ENCODE measurements around the gene CEP89.
"Not testable (repeated sequence)": the region's sequence is repeated elsewhere in the genome, so short reads cannot be mapped to it uniquely, and the experiment has no call there.

Gene CEP89

DNA sequence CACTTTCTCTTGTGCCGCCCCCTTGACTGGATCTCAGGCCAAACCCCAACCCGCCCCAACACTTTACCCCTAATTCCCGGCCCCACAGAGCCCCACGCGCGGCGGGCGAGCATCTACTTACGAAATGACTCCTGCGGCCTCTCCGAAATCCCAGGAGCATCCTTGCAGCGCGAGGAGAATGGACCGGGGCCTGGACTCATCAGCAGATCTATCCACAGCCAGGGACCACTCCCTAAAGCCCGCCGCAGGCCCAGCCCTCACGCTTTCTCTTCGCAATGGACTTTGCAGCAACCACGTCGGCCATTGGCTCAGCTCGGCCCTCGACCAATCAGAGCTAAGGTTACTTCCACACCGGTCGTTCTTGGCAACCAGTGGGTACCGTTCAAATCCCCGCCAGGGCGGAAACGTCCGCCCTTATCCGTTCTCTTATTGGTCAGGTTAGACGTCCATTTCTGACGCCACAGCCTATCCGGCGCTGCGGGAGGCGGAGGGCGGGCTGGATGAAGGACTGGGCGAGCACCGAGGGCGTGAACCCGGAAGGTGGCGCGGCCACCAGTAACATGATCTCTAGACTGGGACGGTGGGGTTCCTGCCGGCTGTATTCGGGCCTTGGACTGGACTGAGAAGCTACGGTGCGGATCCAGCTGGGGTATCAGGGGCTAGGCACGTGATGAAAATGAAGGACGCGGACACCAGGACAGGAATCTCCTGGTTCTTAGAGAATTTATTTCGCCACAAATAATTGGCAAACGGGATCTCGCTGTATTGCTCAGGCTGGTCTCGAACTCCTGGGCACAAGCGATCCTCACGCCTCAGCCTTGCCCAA is at the start of gene CEP89, which contains the start of gene FAAP24:
Gene CEP89 (minus strand): TSS at position 244 of the 826 bp plus-strand sequence. CDS start 84 bp downstream, at position 160.
Gene FAAP24 (plus strand): TSS at position 528 of the 826 bp plus-strand sequence. CDS start 955 bp downstream, outside the sequence.
- Histone ChIP-seq H3K9ac (ENCODE audit: low read length in 2 of 2) (peak within 1 kb of the TSS; percentile 82 to 83), H3K27ac (ENCODE audit: low read length) (peak within 1 kb of the TSS; percentile 70), H3K9me3 (ENCODE audit: control insufficient read depth in 2 of 2, low read length in 2 of 2) (no peaks in the 10 kb centered on the region), H3K27me3 (ENCODE audit: control insufficient read depth in 1 of 2, insufficient read depth in 2 of 2, low read length in 2 of 2) (no peaks in the 10 kb centered on the region), H3K4me1 (ENCODE audit: control insufficient read depth, insufficient read depth, low read length) (peaks cover 23% of the 10 kb centered on the region), H3K36me3 (ENCODE audit: control insufficient read depth in 2 of 2, insufficient read depth in 2 of 2, low read length in 2 of 2) (no peaks in the 10 kb centered on the region), H3K4me3 (ENCODE audit: low read length in 2 of 2) (peak within 1 kb of the TSS; percentile 91 to 99)

- H3K27me3 ChIP-seq (ENCODE audit: control insufficient read depth in 1 of 2, insufficient read depth in 2 of 2, low read length in 2 of 2); H3K9me3 ChIP-seq (ENCODE audit: control insufficient read depth in 2 of 2, low read length in 2 of 2); H3K36me3 ChIP-seq (ENCODE audit: control insufficient read depth in 2 of 2, insufficient read depth in 2 of 2, low read length in 2 of 2); H3K27ac ChIP-seq (ENCODE audit: low read length); H3K9ac ChIP-seq (ENCODE audit: low read length in 2 of 2); H3K4me3 ChIP-seq (ENCODE audit: low read length in 2 of 2); H3K4me1 ChIP-seq (ENCODE audit: control insufficient read depth, insufficient read depth, low read length): not testable (repeated sequence)
Observed at GRCh38 chr19:33010891-33011290, 39.1 kb upstream of the CEP89 start.

GRCh38 chr19:33008738-33009137 is 37.0 kb upstream of the CEP89 start:
- Histone ChIP-seq H3K9me3 (ENCODE audit: control insufficient read depth in 2 of 2, low read length in 2 of 2) (no peaks in the 10 kb centered on the region), H3K27ac (ENCODE audit: low read length) (no peak overlapping the region), H3K4me3 (ENCODE audit: low read length in 2 of 2) (no peak overlapping the region), H3K27me3 (ENCODE audit: control insufficient read depth in 1 of 2, insufficient read depth in 2 of 2, low read length in 2 of 2) (no peaks in the 10 kb centered on the region), H3K36me3 (ENCODE audit: control insufficient read depth in 2 of 2, insufficient read depth in 2 of 2, low read length in 2 of 2) (no peaks in the 10 kb centered on the region), H3K9ac (ENCODE audit: low read length in 2 of 2) (no peak overlapping the region), H3K4me1 (ENCODE audit: control insufficient read depth, insufficient read depth, low read length) (no peaks in the 10 kb centered on the region)

- Histone ChIP-seq H3K27me3 (ENCODE audit: control insufficient read depth in 1 of 2, insufficient read depth in 2 of 2, low read length in 2 of 2) (no peaks in the 10 kb centered on the region), H3K27ac (ENCODE audit: low read length) (no peak overlapping the region), H3K4me1 (ENCODE audit: control insufficient read depth, insufficient read depth, low read length) (no peaks in the 10 kb centered on the region), H3K4me3 (ENCODE audit: low read length in 2 of 2) (no peak overlapping the region), H3K9ac (ENCODE audit: low read length in 2 of 2) (no peak overlapping the region), H3K9me3 (ENCODE audit: control insufficient read depth in 2 of 2, low read length in 2 of 2) (no peaks in the 10 kb centered on the region), H3K36me3 (ENCODE audit: control insufficient read depth in 2 of 2, insufficient read depth in 2 of 2, low read length in 2 of 2) (no peaks in the 10 kb centered on the region)
Observed at GRCh38 chr19:33005440-33005839, 33.7 kb upstream of the CEP89 start.

DNA sequence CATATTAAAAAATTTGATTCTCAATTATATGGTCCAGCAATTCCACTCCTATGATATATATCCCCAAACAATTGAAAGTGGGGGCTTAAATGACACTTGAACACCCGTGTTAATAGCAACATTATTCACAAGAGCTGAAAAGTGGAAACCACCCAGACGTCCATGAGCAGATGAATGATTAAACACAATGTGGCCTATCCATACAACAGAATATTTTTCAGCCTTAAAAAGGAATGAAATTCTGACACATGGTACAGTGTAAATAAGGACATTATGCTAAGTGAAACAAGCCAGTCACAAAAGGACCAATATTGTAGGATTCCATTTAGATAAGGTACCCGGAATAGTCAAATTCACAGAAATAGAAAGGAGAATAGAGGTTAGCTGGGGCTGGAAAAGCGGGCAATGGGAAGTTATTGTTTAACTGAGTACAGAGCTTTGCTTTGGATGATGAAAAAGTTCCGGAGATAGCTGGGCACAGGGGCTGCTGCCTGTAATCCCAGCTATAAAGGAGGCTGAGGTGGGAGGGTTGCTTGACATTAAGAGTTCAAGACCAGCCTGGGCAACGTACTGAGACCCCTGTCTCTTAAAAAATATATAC is 31.8 kb upstream of the CEP89 start:
- H3K36me3 ChIP-seq (ENCODE audit: control insufficient read depth in 2 of 2, insufficient read depth in 2 of 2, low read length in 2 of 2); H3K4me1 ChIP-seq (ENCODE audit: control insufficient read depth, insufficient read depth, low read length); H3K27ac ChIP-seq (ENCODE audit: low read length); H3K27me3 ChIP-seq (ENCODE audit: control insufficient read depth in 1 of 2, insufficient read depth in 2 of 2, low read length in 2 of 2); H3K4me3 ChIP-seq (ENCODE audit: low read length in 2 of 2); H3K9ac ChIP-seq (ENCODE audit: low read length in 2 of 2); H3K9me3 ChIP-seq (ENCODE audit: control insufficient read depth in 2 of 2, low read length in 2 of 2): not testable (repeated sequence)

GRCh38 chr19:33002126-33002865 is 30.5 kb upstream of the CEP89 start:
- H3K4me3 ChIP-seq (ENCODE audit: low read length in 2 of 2); H3K9me3 ChIP-seq (ENCODE audit: control insufficient read depth in 2 of 2, low read length in 2 of 2); H3K36me3 ChIP-seq (ENCODE audit: control insufficient read depth in 2 of 2, insufficient read depth in 2 of 2, low read length in 2 of 2); H3K4me1 ChIP-seq (ENCODE audit: control insufficient read depth, insufficient read depth, low read length); H3K27me3 ChIP-seq (ENCODE audit: control insufficient read depth in 1 of 2, insufficient read depth in 2 of 2, low read length in 2 of 2); H3K27ac ChIP-seq (ENCODE audit: low read length); H3K9ac ChIP-seq (ENCODE audit: low read length in 2 of 2): not testable (repeated sequence)

DNA sequence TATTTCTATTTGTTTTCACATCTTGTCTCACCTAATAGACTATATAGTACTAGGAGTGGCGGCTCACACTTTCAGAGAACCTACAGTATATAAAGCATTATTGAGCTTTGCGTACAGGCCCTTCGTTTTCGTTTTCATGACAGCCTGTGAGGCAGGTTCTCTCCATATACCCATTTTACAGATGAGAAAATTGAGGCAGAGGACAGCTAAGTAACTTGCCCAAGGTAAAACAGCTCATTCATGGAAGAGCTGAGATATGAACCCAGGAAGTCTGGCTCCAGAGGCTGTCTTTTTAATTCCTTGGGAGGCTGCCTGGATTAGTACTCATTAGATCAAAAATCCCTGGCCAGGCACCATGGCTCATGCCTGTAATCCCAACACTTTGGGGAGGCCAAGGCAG is 29.2 kb upstream of the CEP89 start:
- no peaks in the 10 kb centered on the region for H3K36me3 ChIP-seq (ENCODE audit: control insufficient read depth in 2 of 2, insufficient read depth in 2 of 2, low read length in 2 of 2)
- H3K4me3 ChIP-seq (ENCODE audit: low read length in 2 of 2): no peak overlapping the region
- no peak overlapping the region for H3K27ac ChIP-seq (ENCODE audit: low read length)
- H3K9ac ChIP-seq (ENCODE audit: low read length in 2 of 2): no peak overlapping the region
- H3K4me1 ChIP-seq (ENCODE audit: control insufficient read depth, insufficient read depth, low read length): no peaks in the 10 kb centered on the region
- no peaks in the 10 kb centered on the region for H3K9me3 ChIP-seq (ENCODE audit: control insufficient read depth in 2 of 2, low read length in 2 of 2)
- no peaks in the 10 kb centered on the region for H3K27me3 ChIP-seq (ENCODE audit: control insufficient read depth in 1 of 2, insufficient read depth in 2 of 2, low read length in 2 of 2)

DNA sequence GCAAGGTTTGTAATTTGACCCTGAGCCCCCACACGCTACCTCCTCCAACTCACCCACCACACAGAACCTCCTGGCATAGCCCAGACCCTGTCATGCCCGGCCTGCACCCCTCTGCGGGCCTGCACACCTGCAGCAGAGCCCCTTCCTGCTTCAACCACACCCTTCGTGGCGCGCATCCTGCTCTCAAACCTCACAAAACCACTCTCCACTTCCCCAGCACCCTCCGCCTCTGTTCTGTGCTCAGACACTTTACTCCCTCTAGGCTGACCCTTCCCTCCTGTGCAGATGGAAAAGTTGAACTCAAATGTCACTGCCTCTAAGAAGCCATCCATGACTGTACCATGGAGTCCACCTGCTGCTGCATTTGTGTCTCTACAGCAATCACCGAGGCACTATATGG is 28.8 kb upstream of the CEP89 start:
- Histone ChIP-seq H3K9ac (ENCODE audit: low read length in 2 of 2) (no peak overlapping the region), H3K27ac (ENCODE audit: low read length) (no peak overlapping the region), H3K4me1 (ENCODE audit: control insufficient read depth, insufficient read depth, low read length) (no peaks in the 10 kb centered on the region), H3K27me3 (ENCODE audit: control insufficient read depth in 1 of 2, insufficient read depth in 2 of 2, low read length in 2 of 2) (no peaks in the 10 kb centered on the region), H3K36me3 (ENCODE audit: control insufficient read depth in 2 of 2, insufficient read depth in 2 of 2, low read length in 2 of 2) (no peaks in the 10 kb centered on the region), H3K9me3 (ENCODE audit: control insufficient read depth in 2 of 2, low read length in 2 of 2) (no peaks in the 10 kb centered on the region), H3K4me3 (ENCODE audit: low read length in 2 of 2) (no peak overlapping the region)

GRCh38 chr19:32998722-32999121 is 27.0 kb upstream of the CEP89 start:
- H3K27ac ChIP-seq (ENCODE audit: low read length): no peak overlapping the region
- no peak overlapping the region for H3K4me3 ChIP-seq (ENCODE audit: low read length in 2 of 2)
- no peaks in the 10 kb centered on the region for H3K27me3 ChIP-seq (ENCODE audit: control insufficient read depth in 1 of 2, insufficient read depth in 2 of 2, low read length in 2 of 2)
- H3K9ac ChIP-seq (ENCODE audit: low read length in 2 of 2): no peak overlapping the region
- H3K9me3 ChIP-seq (ENCODE audit: control insufficient read depth in 2 of 2, low read length in 2 of 2): no peaks in the 10 kb centered on the region
- H3K4me1 ChIP-seq (ENCODE audit: control insufficient read depth, insufficient read depth, low read length): no peaks in the 10 kb centered on the region
- H3K36me3 ChIP-seq (ENCODE audit: control insufficient read depth in 2 of 2, insufficient read depth in 2 of 2, low read length in 2 of 2): no peaks in the 10 kb centered on the region

- Histone ChIP-seq H3K27ac (ENCODE audit: low read length) (no peak overlapping the region), H3K36me3 (ENCODE audit: control insufficient read depth in 2 of 2, insufficient read depth in 2 of 2, low read length in 2 of 2) (no peaks in the 10 kb centered on the region), H3K9me3 (ENCODE audit: control insufficient read depth in 2 of 2, low read length in 2 of 2) (no peaks in the 10 kb centered on the region), H3K27me3 (ENCODE audit: control insufficient read depth in 1 of 2, insufficient read depth in 2 of 2, low read length in 2 of 2) (no peaks in the 10 kb centered on the region), H3K4me1 (ENCODE audit: control insufficient read depth, insufficient read depth, low read length) (no peaks in the 10 kb centered on the region), H3K4me3 (ENCODE audit: low read length in 2 of 2) (no peak overlapping the region), H3K9ac (ENCODE audit: low read length in 2 of 2) (no peak overlapping the region)
Observed at GRCh38 chr19:32997716-32998355, 26.1 kb upstream of the CEP89 start.

Data from stomach smooth muscle (tissue), 2 donors.